Transverse colon (tissue), 4 donors: ENCODE results near the gene SGO2.
A peak's percentile ranks its signal among the peaks of the same experiment; 100 is the strongest.

ENCODE experiments used
- EP300 ChIP-seq: sonication (generic); formaldehyde crosslinking; IDR thresholded peaks from one replicate; pipeline ENCODE4 v1.6.1; 2017; ENCODE audit warnings: antibody characterized with exemption, low read depth
- POLR2A ChIP-seq: fragments of 450-650 bp; IDR thresholded peaks from one replicate; pipeline ENCODE4 v1.6.1; 2016; ENCODE audit warnings: antibody characterized with exemption, mild to moderate bottlenecking, moderate library complexity
- POLR2AphosphoS5 ChIP-seq, 3 donors: sonication (generic); formaldehyde crosslinking; IDR thresholded peaks; one replicate each; pipeline ENCODE4 v1.6.1; 2016; ENCODE audit warnings: antibody characterized with exemption in 3 of 3
- TF ChIP-seq, protein P1 (sequence below), 5 experiments: fragments of 200-600 bp in 3 of 5; fragments of 450-650 bp in 2 of 5; sonication (generic) in 3 of 5; IDR thresholded peaks; 1 replicate in 2 of 5; 2 replicates in 3 of 5; pipeline ENCODE4 v1.5.1; 2016 to 2017; ENCODE audit warnings: antibody characterized with exemption in 5 of 5, inconsistent platforms in 3 of 5, mild to moderate bottlenecking in 2 of 5, moderate library complexity in 1 of 5

DNA sequence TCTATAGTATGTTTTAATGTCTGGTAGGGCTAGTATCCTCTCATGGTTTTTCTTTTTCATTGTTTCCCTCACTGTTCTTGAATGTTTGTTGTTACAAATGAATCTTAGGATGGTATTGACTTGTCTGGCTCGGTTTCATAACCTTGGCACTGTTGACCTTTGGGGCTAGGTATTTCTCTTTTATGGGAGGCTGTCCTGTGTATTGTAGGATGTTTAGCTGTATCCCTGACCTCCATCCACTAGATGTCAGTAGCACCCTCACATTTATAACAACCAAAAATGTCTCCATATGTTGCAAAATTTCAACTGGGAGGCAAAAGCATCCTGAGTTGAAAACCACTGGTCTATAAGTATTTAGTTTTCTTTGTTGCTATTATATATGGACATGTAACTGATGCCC, 52.8 kb downstream of the SGO2 start:
- TF ChIP-seq, protein P1, sequence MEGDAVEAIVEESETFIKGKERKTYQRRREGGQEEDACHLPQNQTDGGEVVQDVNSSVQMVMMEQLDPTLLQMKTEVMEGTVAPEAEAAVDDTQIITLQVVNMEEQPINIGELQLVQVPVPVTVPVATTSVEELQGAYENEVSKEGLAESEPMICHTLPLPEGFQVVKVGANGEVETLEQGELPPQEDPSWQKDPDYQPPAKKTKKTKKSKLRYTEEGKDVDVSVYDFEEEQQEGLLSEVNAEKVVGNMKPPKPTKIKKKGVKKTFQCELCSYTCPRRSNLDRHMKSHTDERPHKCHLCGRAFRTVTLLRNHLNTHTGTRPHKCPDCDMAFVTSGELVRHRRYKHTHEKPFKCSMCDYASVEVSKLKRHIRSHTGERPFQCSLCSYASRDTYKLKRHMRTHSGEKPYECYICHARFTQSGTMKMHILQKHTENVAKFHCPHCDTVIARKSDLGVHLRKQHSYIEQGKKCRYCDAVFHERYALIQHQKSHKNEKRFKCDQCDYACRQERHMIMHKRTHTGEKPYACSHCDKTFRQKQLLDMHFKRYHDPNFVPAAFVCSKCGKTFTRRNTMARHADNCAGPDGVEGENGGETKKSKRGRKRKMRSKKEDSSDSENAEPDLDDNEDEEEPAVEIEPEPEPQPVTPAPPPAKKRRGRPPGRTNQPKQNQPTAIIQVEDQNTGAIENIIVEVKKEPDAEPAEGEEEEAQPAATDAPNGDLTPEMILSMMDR (IDR thresholded peaks at IDR 0.05), result peak; percentile 29 to 59 (median 47)
- TF ChIP-seq POLR2AphosphoS5 (IDR thresholded peaks at IDR 0.05) (no peak), POLR2A (no peak), EP300 (no peak)
